Cardiac fibroblast (primary cell): ENCODE data around the gene VPS37C.
A peak's percentile ranks its signal among the peaks of the same experiment; 100 is the strongest.

Experiments used
- DNase-seq, 2 donors: peaks; one replicate each; pipeline versions ENCODE4 v3.0.0 to v3.0.0-alpha.2; 2010; ENCODE audit warnings: low read depth in 2 of 2
- H3K4me3 ChIP-seq, 2 donors: replicated peaks in 1 of 2; 1 replicate in 1 of 2; 2 replicates in 1 of 2; pipeline ENCODE4 v1.5.1; 2011; ENCODE audit warnings: low read depth in 2 of 2, low read length in 2 of 2, mild to moderate bottlenecking in 2 of 2, moderate library complexity in 1 of 2
- TF ChIP-seq, protein P1 (sequence below): IDR thresholded peaks from one replicate; pipeline ENCODE4 v1.5.1; 2011; ENCODE audit warnings: low read depth, mild to moderate bottlenecking, low read length, inconsistent platforms

Gene VPS37C

DNA sequence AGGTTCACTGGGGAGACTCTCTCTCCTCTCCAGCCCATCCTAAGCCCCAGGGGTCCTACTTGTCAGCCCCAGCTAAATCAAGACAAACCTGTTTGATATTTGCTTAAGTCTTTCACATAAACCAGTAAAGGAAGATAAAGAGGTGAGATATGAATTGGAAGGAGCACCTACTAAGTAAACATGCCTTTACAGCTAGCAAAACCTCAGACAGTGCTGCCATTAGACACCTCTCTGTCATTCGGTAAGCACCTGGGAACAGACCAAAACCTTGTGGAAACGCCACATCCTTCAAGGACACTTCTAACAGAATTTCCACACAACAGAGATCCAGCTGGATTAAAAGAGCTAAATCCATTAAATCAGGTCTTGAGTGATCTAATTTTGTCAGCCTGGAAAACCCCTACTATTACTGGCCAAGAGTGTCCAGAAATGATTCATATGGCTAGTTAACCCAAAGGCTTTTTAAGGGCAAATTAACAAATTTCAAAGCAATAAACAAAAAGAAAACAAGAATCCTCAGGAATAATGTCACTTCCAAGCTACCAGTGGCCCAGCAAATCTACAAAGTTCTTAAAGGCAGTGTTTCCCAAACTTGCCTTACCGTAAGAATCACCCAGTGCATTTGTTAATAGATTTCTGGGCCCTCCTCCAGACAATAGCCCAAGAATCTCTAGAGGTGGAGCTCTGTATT is 2.4 kb downstream of the VPS37C start:
- TF ChIP-seq, protein P1, sequence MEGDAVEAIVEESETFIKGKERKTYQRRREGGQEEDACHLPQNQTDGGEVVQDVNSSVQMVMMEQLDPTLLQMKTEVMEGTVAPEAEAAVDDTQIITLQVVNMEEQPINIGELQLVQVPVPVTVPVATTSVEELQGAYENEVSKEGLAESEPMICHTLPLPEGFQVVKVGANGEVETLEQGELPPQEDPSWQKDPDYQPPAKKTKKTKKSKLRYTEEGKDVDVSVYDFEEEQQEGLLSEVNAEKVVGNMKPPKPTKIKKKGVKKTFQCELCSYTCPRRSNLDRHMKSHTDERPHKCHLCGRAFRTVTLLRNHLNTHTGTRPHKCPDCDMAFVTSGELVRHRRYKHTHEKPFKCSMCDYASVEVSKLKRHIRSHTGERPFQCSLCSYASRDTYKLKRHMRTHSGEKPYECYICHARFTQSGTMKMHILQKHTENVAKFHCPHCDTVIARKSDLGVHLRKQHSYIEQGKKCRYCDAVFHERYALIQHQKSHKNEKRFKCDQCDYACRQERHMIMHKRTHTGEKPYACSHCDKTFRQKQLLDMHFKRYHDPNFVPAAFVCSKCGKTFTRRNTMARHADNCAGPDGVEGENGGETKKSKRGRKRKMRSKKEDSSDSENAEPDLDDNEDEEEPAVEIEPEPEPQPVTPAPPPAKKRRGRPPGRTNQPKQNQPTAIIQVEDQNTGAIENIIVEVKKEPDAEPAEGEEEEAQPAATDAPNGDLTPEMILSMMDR: no peak
- H3K4me3 ChIP-seq: no peak overlapping the region
- DNase-seq: peak; percentile 60 to 87

- H3K4me3 ChIP-seq: no peak overlapping the region
- TF ChIP-seq, protein P1: no peak
- no peak for DNase-seq
Measured at GRCh38 chr11:61157743-61158142, 3.5 kb downstream of the VPS37C start.

- TF ChIP-seq, protein P1: no peak
- no peak overlapping the region for H3K4me3 ChIP-seq
- DNase-seq: no peak
Measured at GRCh38 chr11:61155741-61156140, 5.5 kb downstream of the VPS37C start.

- no peak for DNase-seq
- no peak overlapping the region for H3K4me3 ChIP-seq
- TF ChIP-seq, protein P1: no peak
Measured at GRCh38 chr11:61155312-61155711, 5.9 kb downstream of the VPS37C start.

DNA sequence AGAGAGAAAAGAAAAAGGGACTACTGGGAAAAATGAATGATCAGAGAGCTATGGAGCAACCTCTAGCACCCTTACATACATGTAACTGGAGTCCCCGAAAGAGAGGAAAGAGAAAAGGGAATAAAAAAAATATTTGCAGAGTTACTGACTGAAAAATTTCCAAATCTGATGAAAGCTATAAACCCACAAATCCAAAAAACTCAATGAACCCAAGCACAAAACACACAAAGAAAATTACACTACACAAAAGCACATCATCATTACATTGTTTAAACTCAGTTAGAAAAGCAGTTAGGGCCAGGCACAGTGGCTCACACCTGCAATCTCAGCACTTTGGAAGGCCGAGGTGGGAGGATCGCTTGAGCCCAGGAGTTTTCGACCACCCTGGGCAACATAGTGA is 6.7 kb downstream of the VPS37C start:
- TF ChIP-seq, protein P1: no peak
- no peak overlapping the region for H3K4me3 ChIP-seq
- no peak for DNase-seq

DNA sequence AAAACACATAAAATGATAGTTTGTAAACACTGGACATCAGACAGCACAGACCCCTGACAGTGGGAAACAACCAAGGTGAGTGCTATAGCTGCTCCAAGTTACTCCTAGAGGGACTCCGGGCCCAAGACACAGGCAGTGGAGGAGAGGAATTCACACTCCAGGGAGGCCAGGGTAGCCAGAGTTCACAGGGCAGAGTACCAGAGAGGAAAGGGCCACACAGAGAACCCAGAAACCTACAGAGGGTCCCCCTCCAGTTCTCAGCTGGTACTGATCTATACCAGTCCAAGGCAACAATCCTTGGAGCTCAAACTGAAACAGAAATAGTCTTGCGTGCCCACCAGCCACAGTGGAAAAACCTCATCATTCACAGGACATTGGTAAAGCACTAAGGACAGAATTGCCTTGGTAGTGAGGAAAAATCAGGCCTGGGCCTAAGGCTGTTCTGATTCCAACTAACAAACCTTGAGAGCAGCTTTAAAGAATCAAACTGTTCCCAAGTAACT is 7.6 kb downstream of the VPS37C start:
- H3K4me3 ChIP-seq: no peak overlapping the region
- TF ChIP-seq, protein P1: no peak
- peak; percentile 22 to 40 for DNase-seq
